C1 segment of cervical spinal cord (tissue), 14 donors: ENCODE results near the gene C22orf39.

Experiments
- DNase-seq, 14 donors: peaks; one replicate each; lab custom pipeline; 2025; lab: John Stamatoyannopoulos, UW

C22orf39 gene

GRCh38 chr22:19400881-19401280 lies 46.6 kb downstream of the C22orf39 start:
- no peak for DNase-seq

GRCh38 chr22:19398652-19399051 lies 48.9 kb downstream of the C22orf39 start:
- no peak for DNase-seq

GRCh38 chr22:19398206-19398605 lies 49.3 kb downstream of the C22orf39 start:
- no peak for DNase-seq

- no peak for DNase-seq
These were observed 49.8 kb downstream of the C22orf39 start for GRCh38 chr22:19397734-19398104.

GRCh38 chr22:19396934-19397733 lies 50.4 kb downstream of the C22orf39 start:
- DNase-seq, result no peak

- DNase-seq, result no peak
These were observed 51.0 kb downstream of the C22orf39 start for GRCh38 chr22:19396561-19396933.

- no peak for DNase-seq
These were observed 52.2 kb downstream of the C22orf39 start for GRCh38 chr22:19395276-19395675.

- DNase-seq, result peak in 1 of 14 donors; percentile 15
These were observed 53.0 kb downstream of the C22orf39 start for GRCh38 chr22:19394274-19395050.

- no peak for DNase-seq
These were observed 53.8 kb downstream of the C22orf39 start for GRCh38 chr22:19393704-19394103.
